GM12878 (cell line): ENCODE results near the gene RETREG2. TPM values are rescaled to one million over a fixed set of nuclear protein-coding genes. Genes with fewer than 3 reads are reported as not detected.

Source experiments
- ATAC-seq: fragments of 200-7000 bp; cut with Tn5 transposase; 3 replicates; pipeline ENCODE4 v1.9.1; 2020; ENCODE audit warnings: mild to moderate bottlenecking, moderate library complexity
- BruUV-seq: library from RNA; stranded (reverse); fragments of 400-500 nt; replicated peaks from 2 replicates; lab custom pipeline; 2021; lab: Mats Ljungman, UMichigan
- CTCF ChIA-PET: fragments of 300-600 bp; sonication (Branson Sonifier 250); formaldehyde crosslinking; extraction: SDS; loops from one replicate; lab custom pipeline; 2021; ENCODE audit warnings: inconsistent platforms; lab: Yijun Ruan, JAX
- POLR2A ChIA-PET: fragments of 350-600 bp; formaldehyde crosslinking; extraction: SDS; loops from one replicate; lab custom pipeline; 2021; ENCODE audit warnings: inconsistent platforms; lab: Charles Lee
- RAD21 ChIA-PET: fragments of 300-600 bp; sonication (Branson Sonifier 250); formaldehyde crosslinking; loops from one replicate; lab custom pipeline; 2023; ENCODE audit warnings: antibody characterized with exemption; ENCODE audit not compliant: unreplicated experiment; lab: Charles Lee
- SMC1A ChIA-PET: fragments of 300-600 bp; sonication (Branson Sonifier 250); formaldehyde crosslinking; loops from one replicate; lab custom pipeline; 2023; ENCODE audit not compliant: unreplicated experiment, uncharacterized antibody; lab: Charles Lee
- DNase-seq: peaks from one replicate; pipeline ENCODE4 v3.0.0-alpha.2; 2011; ENCODE audit warnings: low read depth, low spot score
- FAIRE-seq: peaks from 3 replicates; lab custom pipeline; 2011; peaks lifted over from hg19 to GRCh38; lab: Jason Lieb, UNC
- H2AFZ ChIP-seq: 2 replicates; pipeline ENCODE4 v1.6.0; 2011; ENCODE audit warnings: low read depth, low read length, control low read depth; ENCODE audit not compliant: control insufficient read depth
- H3K27ac ChIP-seq: 2 replicates; pipeline ENCODE4 v1.5.1; 2011; ENCODE audit warnings: control low read depth; ENCODE audit not compliant: control insufficient read depth, insufficient read depth
- H3K27me3 ChIP-seq, 2 experiments: replicated peaks in 1 of 2; 2 replicates each; pipeline versions ENCODE4 v1.6.0 to v1.6.1; 2011; ENCODE audit warnings: low read length in 1 of 2; ENCODE audit not compliant: control insufficient read depth in 2 of 2, insufficient read depth in 2 of 2
- H3K36me3 ChIP-seq, 2 experiments: 2 replicates each; pipeline ENCODE4 v1.5.1; 2011; ENCODE audit warnings: low read length in 1 of 2; ENCODE audit not compliant: control insufficient read depth in 2 of 2, insufficient read depth in 2 of 2
- H3K4me1 ChIP-seq: 2 replicates; pipeline ENCODE4 v1.6.1; 2011; ENCODE audit warnings: mild to moderate bottlenecking, low read length, moderate library complexity, mixed read lengths; ENCODE audit not compliant: control insufficient read depth, insufficient read depth
- H3K4me2 ChIP-seq: 2 replicates; pipeline ENCODE4 v1.6.0; 2011; ENCODE audit warnings: control low read depth; ENCODE audit not compliant: control insufficient read depth, insufficient read depth
- H3K4me3 ChIP-seq: fragments of 200-600 bp; sonication (generic); 2 replicates; pipeline ENCODE4 v1.5.1; 2016
- H3K79me2 ChIP-seq: 2 replicates; pipeline ENCODE4 v1.6.0; 2011; ENCODE audit warnings: low read length; ENCODE audit not compliant: control insufficient read depth, insufficient read depth
- H3K9ac ChIP-seq: 2 replicates; pipeline ENCODE4 v1.8.0; 2011; ENCODE audit warnings: low read length, control low read depth, mixed read lengths; ENCODE audit not compliant: control insufficient read depth, insufficient read depth
- H3K9me3 ChIP-seq: replicated peaks from 3 replicates; pipeline ENCODE4 v1.5.1; 2011; ENCODE audit warnings: mild to moderate bottlenecking, low read length; ENCODE audit not compliant: control insufficient read depth, insufficient read depth
- H4K20me1 ChIP-seq: 2 replicates; pipeline ENCODE4 v1.6.0; 2011; ENCODE audit not compliant: control insufficient read depth, insufficient read depth
- BACH1 ChIP-seq: fragments of 450-650 bp; IDR thresholded peaks from 2 replicates; pipeline ENCODE4 v1.6.1; 2017; ENCODE audit warnings: mild to moderate bottlenecking, borderline replicate concordance
- EZH2 ChIP-seq: IDR thresholded peaks from 2 replicates; pipeline ENCODE4 v1.6.1; 2012; ENCODE audit warnings: low read depth, mild to moderate bottlenecking, control low read depth, inconsistent platforms, low read length, borderline replicate concordance; ENCODE audit not compliant: control insufficient read depth
- ZNF622 ChIP-seq: fragments of 450-650 bp; IDR thresholded peaks from 2 replicates; pipeline ENCODE4 v1.6.1; 2017; ENCODE audit warnings: mild to moderate bottlenecking, inconsistent platforms
- WGBS: methylation state at CpG from one replicate; pipeline ENCODE4 v1.1.6; 2016; ENCODE audit warnings: low lambda C conversion rate; ENCODE audit not compliant: insufficient replicate concordance, insufficient coverage; ENCODE audit errors: missing lambda C conversion rate; 5-methylcytosine and 5-hydroxymethylcytosine counted together
- in situ Hi-C: fragments of 300-500 bp; cut with MboI; formaldehyde crosslinking; loops from 9 replicates; pipeline ENCODE4 v1.14.3; 2018; ENCODE audit warnings: mixed read lengths
- intact Hi-C: fragments of 100-400 bp; cut with micrococcal nuclease; formaldehyde crosslinking; loops from one replicate; pipeline ENCODE4 v1.14.2; 2022; ENCODE audit not compliant: unreplicated experiment
- polyA plus RNA-seq, 11 experiments: library from polyadenylated mRNA; depleted of rRNA in 4 of 11; unstranded in 6 of 11; stranded (reverse) in 5 of 11; fragments of >200 nt; fragmentation: Nextera tagmentation in 4 of 11; fragmentation: Illumina TruSeq in 1 of 11; extraction: Ambion mirVana in 4 of 11; extraction: Trizol in 1 of 11; gene quantifications; 1 replicate in 1 of 11; 2 replicates in 10 of 11; pipeline versions ENCODE4 v1.2.1 to v1.2.3, GENCODE V29; 2011 to 2016; ENCODE audit warnings: inconsistent platforms in 2 of 11, missing spikeins in 2 of 11, low read depth in 1 of 11
- total RNA-seq, 4 experiments: library from RNA; depleted of rRNA in 3 of 4; stranded (reverse); fragments of >200 nt in 3 of 4; fragmentation: Illumina TruSeq in 1 of 4; extraction: Trizol in 1 of 4; gene quantifications; 2 replicates each; pipeline versions ENCODE4 v1.2.1 to v1.2.3, GENCODE V29; 2013 to 2021
- TF ChIP-seq, protein P1 (sequence below): fragments of 150-350 bp; IDR thresholded peaks from 2 replicates; pipeline ENCODE4 v1.6.1; 2014; ENCODE audit warnings: mild to moderate bottlenecking, low read depth, low read length
- TF ChIP-seq, protein P2 (sequence below): IDR thresholded peaks from 2 replicates; pipeline ENCODE4 v1.6.1; 2011; ENCODE audit warnings: mild to moderate bottlenecking, low read depth, low read length, moderate library complexity; ENCODE audit not compliant: insufficient replicate concordance
- TF ChIP-seq, protein P3 (sequence below): fragments of 450-650 bp; IDR thresholded peaks from 2 replicates; pipeline ENCODE4 v1.6.1; 2017; ENCODE audit warnings: mild to moderate bottlenecking, low read depth, inconsistent platforms; ENCODE audit not compliant: poor library complexity, severe bottlenecking

The RETREG2 gene
- total and polyA plus RNA-seq, 10 of the 15 experiments (the other 5 are each of a cell fraction or from before 2014, with no cell fraction given) = 10.1 to 72.0 (median 28.3) TPM

DNA sequence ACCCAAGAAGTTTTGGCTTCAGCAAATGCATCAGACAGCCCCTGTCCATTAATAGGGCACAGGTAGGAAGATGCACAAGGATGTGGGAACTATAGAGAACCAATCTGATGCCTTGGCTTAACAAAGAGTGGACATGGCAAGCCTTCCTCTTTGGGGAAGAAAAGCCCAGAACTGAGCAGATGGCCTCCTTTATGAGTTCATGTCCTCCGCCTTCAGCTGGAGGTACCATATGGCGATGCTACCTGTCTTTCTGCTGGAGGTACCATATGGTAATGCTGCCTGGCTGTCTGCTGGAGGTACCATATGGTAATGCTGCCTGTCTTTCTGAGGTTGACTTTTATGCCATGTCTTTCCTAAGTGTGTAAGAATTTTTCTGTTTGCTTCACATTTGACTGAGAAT, 6.0 kb downstream of the RETREG2 start:
- SMC1A ChIA-PET = interaction anchor here (0.6 kb wide), 1 partner anchor 207 kb away, joined by 3 read pairs; no protein-coding TSS in a partner anchor
- Histone ChIP-seq H3K4me1 (peaks cover 7% of the 10 kb centered on the region), H3K36me3 (peaks cover 6 to 10% of the 10 kb centered on the region in 2 experiments; a peak in 3 of 4 replicates), H4K20me1 (no peaks in the 10 kb centered on the region), H3K4me3 (no peak overlapping the region), H3K27ac (no peak overlapping the region), H3K9ac (no peak overlapping the region), H3K79me2 (peaks cover 7% of the 10 kb centered on the region), H3K4me2 (no peak overlapping the region), H3K27me3 (no peaks in the 10 kb centered on the region), H2AFZ (no peak overlapping the region), H3K9me3 (no peaks in the 10 kb centered on the region)
- RAD21 ChIA-PET = no interaction called here
- in situ Hi-C loops (no loop called here), intact Hi-C loops (no loop called here)
- POLR2A ChIA-PET = interaction anchor here (0.6 kb wide), 2 partner anchors 21 to 119 kb away, joined by 3 to 4 read pairs; no protein-coding TSS in a partner anchor
- CTCF ChIA-PET = interaction anchor here (0.6 to 1.2 kb wide), 4 partner anchors 11 to 182 kb away, joined by 3 to 4 read pairs (median 3); partner anchors contain the start of gene DNAJB2
- BruUV-seq = no TSS peak
- no peak for TF ChIP-seq EZH2
- TF ChIP-seq, protein P1, sequence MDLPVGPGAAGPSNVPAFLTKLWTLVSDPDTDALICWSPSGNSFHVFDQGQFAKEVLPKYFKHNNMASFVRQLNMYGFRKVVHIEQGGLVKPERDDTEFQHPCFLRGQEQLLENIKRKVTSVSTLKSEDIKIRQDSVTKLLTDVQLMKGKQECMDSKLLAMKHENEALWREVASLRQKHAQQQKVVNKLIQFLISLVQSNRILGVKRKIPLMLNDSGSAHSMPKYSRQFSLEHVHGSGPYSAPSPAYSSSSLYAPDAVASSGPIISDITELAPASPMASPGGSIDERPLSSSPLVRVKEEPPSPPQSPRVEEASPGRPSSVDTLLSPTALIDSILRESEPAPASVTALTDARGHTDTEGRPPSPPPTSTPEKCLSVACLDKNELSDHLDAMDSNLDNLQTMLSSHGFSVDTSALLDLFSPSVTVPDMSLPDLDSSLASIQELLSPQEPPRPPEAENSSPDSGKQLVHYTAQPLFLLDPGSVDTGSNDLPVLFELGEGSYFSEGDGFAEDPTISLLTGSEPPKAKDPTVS = no peak
- TF ChIP-seq BACH1 = no peak
- TF ChIP-seq ZNF622 = no peak
- TF ChIP-seq, protein P2, sequence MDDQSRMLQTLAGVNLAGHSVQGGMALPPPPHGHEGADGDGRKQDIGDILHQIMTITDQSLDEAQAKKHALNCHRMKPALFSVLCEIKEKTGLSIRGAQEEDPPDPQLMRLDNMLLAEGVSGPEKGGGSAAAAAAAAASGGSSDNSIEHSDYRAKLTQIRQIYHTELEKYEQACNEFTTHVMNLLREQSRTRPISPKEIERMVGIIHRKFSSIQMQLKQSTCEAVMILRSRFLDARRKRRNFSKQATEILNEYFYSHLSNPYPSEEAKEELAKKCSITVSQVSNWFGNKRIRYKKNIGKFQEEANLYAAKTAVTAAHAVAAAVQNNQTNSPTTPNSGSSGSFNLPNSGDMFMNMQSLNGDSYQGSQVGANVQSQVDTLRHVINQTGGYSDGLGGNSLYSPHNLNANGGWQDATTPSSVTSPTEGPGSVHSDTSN = no peak
- TF ChIP-seq, protein P3, sequence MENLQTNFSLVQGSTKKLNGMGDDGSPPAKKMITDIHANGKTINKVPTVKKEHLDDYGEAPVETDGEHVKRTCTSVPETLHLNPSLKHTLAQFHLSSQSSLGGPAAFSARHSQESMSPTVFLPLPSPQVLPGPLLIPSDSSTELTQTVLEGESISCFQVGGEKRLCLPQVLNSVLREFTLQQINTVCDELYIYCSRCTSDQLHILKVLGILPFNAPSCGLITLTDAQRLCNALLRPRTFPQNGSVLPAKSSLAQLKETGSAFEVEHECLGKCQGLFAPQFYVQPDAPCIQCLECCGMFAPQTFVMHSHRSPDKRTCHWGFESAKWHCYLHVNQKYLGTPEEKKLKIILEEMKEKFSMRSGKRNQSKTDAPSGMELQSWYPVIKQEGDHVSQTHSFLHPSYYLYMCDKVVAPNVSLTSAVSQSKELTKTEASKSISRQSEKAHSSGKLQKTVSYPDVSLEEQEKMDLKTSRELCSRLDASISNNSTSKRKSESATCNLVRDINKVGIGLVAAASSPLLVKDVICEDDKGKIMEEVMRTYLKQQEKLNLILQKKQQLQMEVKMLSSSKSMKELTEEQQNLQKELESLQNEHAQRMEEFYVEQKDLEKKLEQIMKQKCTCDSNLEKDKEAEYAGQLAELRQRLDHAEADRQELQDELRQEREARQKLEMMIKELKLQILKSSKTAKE = no peak
- FAIRE-seq (no peak), DNase-seq (no peak), ATAC-seq (no peak)
- WGBS = 100% methylated on average over 2 of the region's 2 CpGs
